Right lobe of liver (tissue), 6 donors: ENCODE measurements around the gene SLC13A3. TPM values are rescaled to one million over a fixed set of nuclear protein-coding genes. Genes with fewer than 3 reads are reported as not detected.
A peak's percentile ranks its signal among the peaks of the same experiment; 100 is the strongest.

Source experiments
- ATAC-seq, 4 donors: fragments of 200-7000 bp; cut with Tn5 transposase; one replicate each; pipeline ENCODE4 v1.9.1; 2020; ENCODE audit warnings: mild to moderate bottlenecking in 4 of 4, moderate library complexity in 4 of 4
- DNase-seq, 3 donors: peaks; one replicate each; pipeline ENCODE4 v3.0.0-alpha.2; 2020
- H3K27ac ChIP-seq, 3 donors: fragments of 200-600 bp; one replicate each; pipeline ENCODE4 v1.8.0; 2022
- H3K27me3 ChIP-seq, 2 donors: fragments of 200-600 bp; one replicate each; pipeline ENCODE4 v1.8.0; 2022
- H3K36me3 ChIP-seq, 4 donors: fragments of 200-600 bp; sonication (generic) in 1 of 4; one replicate each; pipeline versions ENCODE4 v1.5.1 to v1.8.0; 2017 to 2022; ENCODE audit warnings: control low read depth in 1 of 4
- H3K4me1 ChIP-seq, 4 donors: fragments of 200-600 bp; sonication (generic) in 1 of 4; one replicate each; pipeline versions ENCODE4 v1.5.1 to v1.8.0; 2017 to 2022; ENCODE audit warnings: control low read depth in 1 of 4
- H3K4me3 ChIP-seq, 3 donors: fragments of 200-600 bp; one replicate each; pipeline ENCODE4 v1.8.0; 2022
- H3K9me3 ChIP-seq, 4 donors: fragments of 200-600 bp; sonication (generic) in 1 of 4; one replicate each; pipeline versions ENCODE4 v1.5.1 to v1.8.0; 2017 to 2022; ENCODE audit warnings: control low read depth in 1 of 4
- POLR2A ChIP-seq: fragments of 450-650 bp; IDR thresholded peaks from one replicate; pipeline ENCODE4 v1.6.1; 2017; ENCODE audit warnings: antibody characterized with exemption, mild to moderate bottlenecking
- WGBS: methylation state at CpG from one replicate; pipeline ENCODE4 v1.1.6; 2018; ENCODE audit warnings: low coverage, low lambda C conversion rate; ENCODE audit not compliant: insufficient coverage; ENCODE audit errors: missing lambda C conversion rate; 5-methylcytosine and 5-hydroxymethylcytosine counted together
- intact Hi-C, 2 donors: fragments of 100-400 bp; cut with DNase I; formaldehyde crosslinking; loops; one replicate each; pipeline versions ENCODE4 v1.11.2 to v1.14.1; 2022
- total RNA-seq, 6 experiments: library from RNA; depleted of rRNA in 2 of 6; stranded (reverse); fragments of >200 nt in 2 of 6; fragmentation: NEBNext Ultra II Directional in 3 of 6; extraction: Animal tissue kit (Norgen Biotek cat#: 25700) in 3 of 6; gene quantifications; one replicate each; pipeline versions ENCODE4 v1.1.0 to v1.2.4, GENCODE V29; 2016 to 2023
- TF ChIP-seq, protein P1 (sequence below), 4 donors: fragments of 200-600 bp in 3 of 4; fragments of 450-650 bp in 1 of 4; IDR thresholded peaks; one replicate each; pipeline versions ENCODE4 v1.5.1 to v1.8.0; 2016 to 2022; ENCODE audit warnings: antibody characterized with exemption in 4 of 4, mild to moderate bottlenecking in 2 of 4
- donor health status: DM: no; HTN: yes; CAD: no.
- donor health status: DM: no; HTN: no; CAD: no.
- donor health status: DM: no; HTN: no; CAD: no.
- donor health status: DM: no; HTN: yes; CAD: no.
- donor health status: DM: no; HTN: yes; CAD: no.

The SLC13A3 gene
- total RNA-seq, 6 experiments from 2014 or later: 3.7 to 14.6 (median 9.3) TPM

DNA sequence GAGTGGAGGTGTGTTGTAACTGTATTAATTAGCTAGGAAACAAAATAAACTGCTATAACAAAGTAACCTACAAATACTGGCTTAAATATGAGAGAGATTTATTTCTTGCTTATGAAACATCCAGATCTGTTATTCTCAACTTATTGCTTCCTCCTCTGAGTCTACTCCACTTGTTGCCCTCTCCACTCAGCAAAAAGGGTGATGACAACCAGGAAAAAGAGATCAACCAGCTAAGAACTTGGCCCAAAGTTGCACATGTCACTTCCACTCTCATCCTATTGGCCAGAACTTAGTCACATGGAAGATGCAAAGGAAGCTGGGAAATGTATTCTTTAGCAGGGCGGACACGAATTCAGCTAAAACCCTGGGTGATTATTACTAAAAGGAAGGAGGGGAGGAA, 43.2 kb upstream of the SLC13A3 start:
- no peak for TF ChIP-seq POLR2A
- TF ChIP-seq, protein P1, sequence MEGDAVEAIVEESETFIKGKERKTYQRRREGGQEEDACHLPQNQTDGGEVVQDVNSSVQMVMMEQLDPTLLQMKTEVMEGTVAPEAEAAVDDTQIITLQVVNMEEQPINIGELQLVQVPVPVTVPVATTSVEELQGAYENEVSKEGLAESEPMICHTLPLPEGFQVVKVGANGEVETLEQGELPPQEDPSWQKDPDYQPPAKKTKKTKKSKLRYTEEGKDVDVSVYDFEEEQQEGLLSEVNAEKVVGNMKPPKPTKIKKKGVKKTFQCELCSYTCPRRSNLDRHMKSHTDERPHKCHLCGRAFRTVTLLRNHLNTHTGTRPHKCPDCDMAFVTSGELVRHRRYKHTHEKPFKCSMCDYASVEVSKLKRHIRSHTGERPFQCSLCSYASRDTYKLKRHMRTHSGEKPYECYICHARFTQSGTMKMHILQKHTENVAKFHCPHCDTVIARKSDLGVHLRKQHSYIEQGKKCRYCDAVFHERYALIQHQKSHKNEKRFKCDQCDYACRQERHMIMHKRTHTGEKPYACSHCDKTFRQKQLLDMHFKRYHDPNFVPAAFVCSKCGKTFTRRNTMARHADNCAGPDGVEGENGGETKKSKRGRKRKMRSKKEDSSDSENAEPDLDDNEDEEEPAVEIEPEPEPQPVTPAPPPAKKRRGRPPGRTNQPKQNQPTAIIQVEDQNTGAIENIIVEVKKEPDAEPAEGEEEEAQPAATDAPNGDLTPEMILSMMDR (IDR thresholded peaks at IDR 0.05): no peak
- no peaks in the 10 kb centered on the region for H3K4me1 ChIP-seq
- ATAC-seq (peak; percentile 49 to 60 (median 54)), DNase-seq (no peak)
- no peaks in the 10 kb centered on the region for H3K27me3 ChIP-seq
- WGBS: 62% methylated on average over 2 of the region's 2 CpGs
- no peak overlapping the region for H3K27ac ChIP-seq
- intact Hi-C loops: no loop called here
- no peaks in the 10 kb centered on the region for H3K36me3 ChIP-seq
- H3K9me3 ChIP-seq: no peaks in the 10 kb centered on the region
- H3K4me3 ChIP-seq: no peak overlapping the region

DNA sequence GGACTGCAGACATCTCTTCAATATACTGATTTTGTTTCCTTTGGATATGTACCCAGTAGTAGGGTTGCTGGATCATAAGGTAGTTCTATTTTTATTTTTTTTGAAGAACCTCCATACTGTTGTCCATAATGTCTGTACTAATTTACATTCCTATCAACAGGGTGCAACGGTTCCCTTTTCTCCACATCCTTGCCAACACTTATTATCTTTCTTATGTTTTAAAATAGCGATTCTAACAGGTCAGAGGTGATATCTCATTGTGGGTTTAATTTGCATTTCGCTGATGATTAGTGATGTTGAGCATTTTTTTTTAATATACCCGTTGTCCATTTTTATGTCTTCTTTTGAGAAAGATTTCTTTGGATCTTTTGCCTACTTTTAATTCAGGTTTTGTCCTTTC, 39.9 kb upstream of the SLC13A3 start:
- WGBS: 73% methylated on average over 4 of the region's 4 CpGs
- no peaks in the 10 kb centered on the region for H3K9me3 ChIP-seq

DNA sequence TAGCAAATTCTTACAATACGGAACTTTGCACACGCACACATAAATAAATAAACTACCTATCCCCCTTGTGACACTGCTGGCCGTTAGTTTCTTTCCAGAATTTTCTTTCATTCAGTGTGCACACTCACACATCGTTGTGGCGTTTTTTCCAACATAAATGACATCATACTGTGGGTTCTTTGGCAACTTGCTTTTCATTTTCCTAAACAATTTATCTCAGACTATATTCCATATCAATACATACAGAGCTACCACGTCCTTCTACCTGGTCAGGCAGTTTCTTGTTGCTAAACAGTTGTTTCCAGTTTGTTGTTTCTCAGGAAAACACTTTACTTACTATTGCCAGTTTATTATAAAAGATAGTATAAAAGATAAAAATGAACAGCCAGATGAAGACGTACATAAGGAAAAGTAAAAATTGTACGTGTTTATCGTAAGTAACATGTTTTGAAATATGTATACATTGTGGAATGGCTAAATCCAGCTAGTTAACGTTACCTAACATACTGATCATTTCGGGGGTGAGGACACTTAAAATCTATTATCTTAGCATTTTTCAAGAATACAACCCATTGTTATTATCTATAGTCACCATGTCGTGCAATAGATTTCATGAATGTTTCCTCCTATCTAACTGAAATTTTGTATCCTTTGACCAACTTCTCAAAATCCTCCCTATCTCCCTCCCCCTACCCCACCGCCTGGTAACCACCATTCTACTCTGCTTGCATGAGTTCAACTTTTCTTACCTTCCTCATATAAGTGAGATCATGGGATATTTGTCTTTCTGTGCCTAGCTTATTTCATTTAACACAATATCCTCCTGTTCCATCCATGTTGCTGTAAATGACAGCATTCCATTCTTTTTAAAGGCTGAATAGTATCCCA, 39.2 kb upstream of the SLC13A3 start:
- Histone ChIP-seq H3K4me3 (peak overlapping the region; percentile 75 to 93 (median 82)), H3K27ac (peak overlapping the region in 2 of 3 donors; percentile 82), H3K9me3 (no peaks in the 10 kb centered on the region), H3K27me3 (no peaks in the 10 kb centered on the region), H3K36me3 (peaks cover 0 to 13% (median 0%) of the 10 kb centered on the region in 4 donors), H3K4me1 (peaks cover 0 to 19% (median 5%) of the 10 kb centered on the region in 4 donors)
- intact Hi-C loops: no loop called here
- 56% methylated on average over 13 of the region's 13 CpGs for WGBS
- ATAC-seq (peak in 1 of 4 donors; percentile 1), DNase-seq (no peak)
- TF ChIP-seq, protein P1 (IDR thresholded peaks at IDR 0.05): no peak
- TF ChIP-seq POLR2A: no peak

More for the DNA sequence above, 39.9 kb upstream of the SLC13A3 start:
- ATAC-seq (no peak), DNase-seq (no peak)
- no peak overlapping the region for H3K27ac ChIP-seq
- H3K27me3 ChIP-seq: no peaks in the 10 kb centered on the region
- intact Hi-C loops: no loop called here
- H3K36me3 ChIP-seq: peaks cover 0 to 5% (median 0%) of the 10 kb centered on the region in 4 donors
- no peak overlapping the region for H3K4me3 ChIP-seq
- peaks cover 0 to 16% (median 5%) of the 10 kb centered on the region in 4 donors for H3K4me1 ChIP-seq
- TF ChIP-seq, protein P1 (IDR thresholded peaks at IDR 0.05): no peak
- no peak for TF ChIP-seq POLR2A

- 0% methylated on average over 12 of the region's 12 CpGs for WGBS
- Histone ChIP-seq H3K9me3 (no peaks in the 10 kb centered on the region), H3K4me3 (peak overlapping the region; percentile 75 to 93 (median 82)), H3K27ac (peak overlapping the region; percentile 82), H3K36me3 (peaks cover 0 to 18% (median 0%) of the 10 kb centered on the region in 4 donors), H3K4me1 (peaks cover 0 to 19% (median 5%) of the 10 kb centered on the region in 4 donors), H3K27me3 (no peaks in the 10 kb centered on the region)
- DNase-seq (no peak), ATAC-seq (no peak)
- intact Hi-C loops: loop anchor here in 1 of 2 donors (10.0 kb wide), 1 partner anchor 135 kb away; the partner anchor contains the start of gene OCSTAMP
- TF ChIP-seq, protein P1 (IDR thresholded peaks at IDR 0.05): no peak
- no peak for TF ChIP-seq POLR2A
Observed at GRCh38 chr20:46689754-46690085, 38.5 kb upstream of the SLC13A3 start.
